Transverse colon (tissue), 4 donors: ENCODE results near the gene AOPEP. TPM values are rescaled to one million over a fixed set of nuclear protein-coding genes. Genes with fewer than 3 reads are reported as not detected.

ENCODE experiments used
- DNase-seq: peaks from one replicate; pipeline ENCODE4 v3.0.0-alpha.2; 2019
- H3K27ac ChIP-seq, 4 donors: fragments of 200-600 bp; sonication (generic); 2 replicates each; pipeline ENCODE4 v1.5.1; 2016 to 2018; ENCODE audit warnings: inconsistent platforms in 4 of 4
- H3K27me3 ChIP-seq: fragments of 200-600 bp; sonication (generic); 2 replicates; pipeline ENCODE4 v1.5.1; 2017; ENCODE audit warnings: inconsistent platforms
- H3K36me3 ChIP-seq, 4 donors: fragments of 200-600 bp; sonication (generic); 2 replicates each; pipeline ENCODE4 v1.5.1; 2017 to 2019; ENCODE audit warnings: inconsistent platforms in 4 of 4
- H3K4me1 ChIP-seq, 4 donors: fragments of 200-600 bp; sonication (generic); 2 replicates each; pipeline ENCODE4 v1.5.1; 2017 to 2020; ENCODE audit warnings: inconsistent platforms in 4 of 4
- H3K4me3 ChIP-seq, 4 donors: fragments of 200-600 bp; sonication (generic); 1 replicate in 1 of 4; 2 replicates in 3 of 4; pipeline versions ENCODE4 v1.5.1 to v1.6.1; 2017 to 2019; ENCODE audit warnings: inconsistent platforms in 4 of 4
- H3K9me3 ChIP-seq, 2 donors: fragments of 200-600 bp; sonication (generic); 2 replicates each; pipeline ENCODE4 v1.5.1; 2017 to 2019; ENCODE audit warnings: inconsistent platforms in 2 of 2
- CTCF ChIP-seq, 5 experiments: fragments of 200-600 bp in 3 of 5; fragments of 450-650 bp in 2 of 5; sonication (generic) in 3 of 5; IDR thresholded peaks; 1 replicate in 2 of 5; 2 replicates in 3 of 5; pipeline ENCODE4 v1.5.1; 2016 to 2017; ENCODE audit warnings: antibody characterized with exemption in 5 of 5, inconsistent platforms in 3 of 5, mild to moderate bottlenecking in 2 of 5, moderate library complexity in 1 of 5
- EP300 ChIP-seq: sonication (generic); formaldehyde crosslinking; IDR thresholded peaks from one replicate; pipeline ENCODE4 v1.6.1; 2017; ENCODE audit warnings: antibody characterized with exemption, low read depth
- POLR2A ChIP-seq: fragments of 450-650 bp; IDR thresholded peaks from one replicate; pipeline ENCODE4 v1.6.1; 2016; ENCODE audit warnings: antibody characterized with exemption, mild to moderate bottlenecking, moderate library complexity
- POLR2AphosphoS5 ChIP-seq, 3 donors: sonication (generic); formaldehyde crosslinking; IDR thresholded peaks; one replicate each; pipeline ENCODE4 v1.6.1; 2016; ENCODE audit warnings: antibody characterized with exemption in 3 of 3
- WGBS, 2 donors: methylation state at CpG; one replicate each; pipeline ENCODE4 v1.1.5; 2018; ENCODE audit warnings: low coverage in 1 of 2; 5-methylcytosine and 5-hydroxymethylcytosine counted together
- in situ Hi-C, 4 donors: fragments of 200-750 bp; cut with MboI; loops; one replicate each; pipeline versions ENCODE4 v1.15.0 to v1.15.1; 2017; ENCODE audit warnings: low sequenced_read_pairs in 3 of 4, low pct_ligation_motif_present in 1 of 4, low pct_unique_long_range_greater_than_20kb in 1 of 4
- intact Hi-C: fragments of 100-400 bp; cut with DNase I; formaldehyde crosslinking; loops from one replicate; pipeline ENCODE4 v1.15.1; 2023; ENCODE audit warnings: low total_unique reads
- total RNA-seq, 4 donors: library from RNA; depleted of rRNA; stranded (reverse); fragments of >200 nt; gene quantifications; one replicate each; pipeline ENCODE4 v1.1.0, GENCODE V29; 2016

Gene AOPEP
- total RNA-seq, 4 donors from 2014 or later = 53.0 to 129 (median 92.7) TPM

GRCh38 chr9:94758031-94758430 lies 31.5 kb downstream of the AOPEP start:
- TF ChIP-seq EP300 = no peak
- no peak for TF ChIP-seq POLR2A
- no peak for TF ChIP-seq CTCF (IDR thresholded peaks at IDR 0.05)
- no peak for TF ChIP-seq POLR2AphosphoS5 (IDR thresholded peaks at IDR 0.05)
- H3K27me3 ChIP-seq = no peaks in the 10 kb centered on the region
- in situ Hi-C loops = no loop called here
- 67 to 88% methylated on average over 1 of the region's 1 CpG for WGBS, 2 donors
- H3K4me3 ChIP-seq = no peak overlapping the region
- no peak for DNase-seq
- no peaks in the 10 kb centered on the region for H3K4me1 ChIP-seq
- H3K36me3 ChIP-seq = no peaks in the 10 kb centered on the region
- no peak overlapping the region for H3K27ac ChIP-seq
- intact Hi-C loops = no loop called here
- H3K9me3 ChIP-seq = no peaks in the 10 kb centered on the region

DNA sequence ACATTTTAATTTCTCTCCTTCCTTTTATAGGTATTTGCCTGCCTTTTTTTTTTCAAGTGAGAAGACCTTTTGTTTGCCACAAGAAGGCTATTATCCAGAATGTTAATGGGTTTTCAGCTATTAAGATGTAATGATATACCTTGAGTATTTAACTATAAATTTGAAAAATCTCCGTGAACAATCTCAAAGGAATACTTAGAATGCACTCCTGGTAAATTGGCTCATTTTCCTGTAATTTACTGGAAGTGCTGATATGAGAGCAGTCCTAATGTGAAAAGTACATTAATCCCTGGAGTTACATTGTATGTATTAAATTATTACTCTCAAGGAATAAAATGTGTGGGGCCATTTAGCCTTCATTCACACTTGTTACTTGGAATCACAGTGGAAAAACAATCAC lies 32.4 kb downstream of the AOPEP start:
- WGBS, 2 donors = 73 to 95% methylated on average over 1 of the region's 1 CpG
- TF ChIP-seq POLR2AphosphoS5 (IDR thresholded peaks at IDR 0.05) (no peak), EP300 (no peak), CTCF (IDR thresholded peaks at IDR 0.05) (no peak), POLR2A (no peak)
- H3K36me3 ChIP-seq = no peaks in the 10 kb centered on the region
- H3K4me3 ChIP-seq = no peak overlapping the region
- no peaks in the 10 kb centered on the region for H3K27me3 ChIP-seq
- in situ Hi-C loops = no loop called here
- no peak for DNase-seq
- no peak overlapping the region for H3K27ac ChIP-seq
- intact Hi-C loops = no loop called here
- H3K4me1 ChIP-seq = no peaks in the 10 kb centered on the region
- no peaks in the 10 kb centered on the region for H3K9me3 ChIP-seq

DNA sequence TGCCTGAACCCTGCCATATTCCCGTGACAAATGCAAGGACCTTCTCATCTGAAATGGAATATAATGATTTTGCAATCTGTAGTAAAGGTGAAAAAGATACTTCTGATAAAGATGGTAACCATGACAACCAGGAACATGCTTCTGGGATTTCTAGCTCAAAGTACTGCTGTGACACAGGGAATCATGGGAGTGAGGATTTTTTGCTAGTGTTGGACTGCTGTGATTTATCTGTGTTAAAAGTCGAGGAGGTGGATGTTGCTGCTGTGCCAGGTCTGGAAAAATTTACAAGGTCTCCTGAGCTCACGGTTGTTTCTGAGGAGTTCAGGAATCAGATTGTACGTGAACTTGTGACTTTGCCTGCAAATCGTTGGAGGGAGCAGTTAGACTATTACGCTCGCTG lies 33.5 kb downstream of the AOPEP start:
- no peaks in the 10 kb centered on the region for H3K36me3 ChIP-seq
- H3K4me1 ChIP-seq = no peaks in the 10 kb centered on the region
- no peak for DNase-seq
- no peak overlapping the region for H3K4me3 ChIP-seq
- H3K27ac ChIP-seq = no peak overlapping the region
- in situ Hi-C loops = no loop called here
- WGBS, 2 donors = 87 to 88% methylated on average over 5 to 7 of the region's 7 CpGs
- intact Hi-C loops = no loop called here
- no peak for TF ChIP-seq EP300
- TF ChIP-seq CTCF (IDR thresholded peaks at IDR 0.05) = no peak
- no peak for TF ChIP-seq POLR2AphosphoS5 (IDR thresholded peaks at IDR 0.05)
- TF ChIP-seq POLR2A = no peak
- H3K9me3 ChIP-seq = no peaks in the 10 kb centered on the region
- H3K27me3 ChIP-seq = no peaks in the 10 kb centered on the region

GRCh38 chr9:94760660-94761059 lies 34.2 kb downstream of the AOPEP start:
- Histone ChIP-seq H3K27ac (no peak overlapping the region), H3K27me3 (no peaks in the 10 kb centered on the region), H3K4me1 (no peaks in the 10 kb centered on the region), H3K36me3 (no peaks in the 10 kb centered on the region), H3K4me3 (no peak overlapping the region), H3K9me3 (no peaks in the 10 kb centered on the region)
- intact Hi-C loops (no loop called here), in situ Hi-C loops (no loop called here)
- no peak for TF ChIP-seq CTCF (IDR thresholded peaks at IDR 0.05)
- TF ChIP-seq POLR2AphosphoS5 (IDR thresholded peaks at IDR 0.05) = no peak
- no peak for TF ChIP-seq POLR2A
- TF ChIP-seq EP300 = no peak
- 93 to 100% methylated on average over 2 to 5 of the region's 5 CpGs for whole genome bisulfite sequencing, 2 donors
- no peak for DNase-seq
